Left cardiac atrium (tissue), 4 donors: ENCODE measurements around the gene BCL6B. TPM values are rescaled to one million over a fixed set of nuclear protein-coding genes. Genes with fewer than 3 reads are reported as not detected.
A peak's percentile ranks its signal among the peaks of the same experiment; 100 is the strongest.

Experiments used
- ATAC-seq, 2 donors: fragments of 200-7000 bp; cut with Tn5 transposase; one replicate each; pipeline ENCODE4 v1.9.1; 2020; ENCODE audit warnings: mild to moderate bottlenecking in 2 of 2, moderate library complexity in 2 of 2
- DNase-seq: peaks from one replicate; pipeline ENCODE4 v3.0.0-alpha.2; 2020
- intact Hi-C, 2 donors: fragments of 100-400 bp; cut with DNase I; formaldehyde crosslinking; loops; one replicate each; pipeline versions ENCODE4 v1.14.1 to v1.15.1; 2022 to 2023
- total RNA-seq, 2 donors: library from RNA; stranded (reverse); fragmentation: NEBNext Ultra II Directional; extraction: Animal tissue kit (Norgen Biotek cat#: 25700); gene quantifications; one replicate each; pipeline ENCODE4 v1.2.1, GENCODE V29; 2021
- donor health status: DM: no; HTN: yes; CAD: no.
- donor health status: DM: no; HTN: yes; CAD: no; lungs with severe emphysema.
- donor health status: DM: yes; HTN: yes; CAD: no.
- donor health status: Dilated cardiomyopathy.

Gene BCL6B
- total RNA-seq, 2 donors from 2014 or later = 14.1 to 19.8 TPM

DNA sequence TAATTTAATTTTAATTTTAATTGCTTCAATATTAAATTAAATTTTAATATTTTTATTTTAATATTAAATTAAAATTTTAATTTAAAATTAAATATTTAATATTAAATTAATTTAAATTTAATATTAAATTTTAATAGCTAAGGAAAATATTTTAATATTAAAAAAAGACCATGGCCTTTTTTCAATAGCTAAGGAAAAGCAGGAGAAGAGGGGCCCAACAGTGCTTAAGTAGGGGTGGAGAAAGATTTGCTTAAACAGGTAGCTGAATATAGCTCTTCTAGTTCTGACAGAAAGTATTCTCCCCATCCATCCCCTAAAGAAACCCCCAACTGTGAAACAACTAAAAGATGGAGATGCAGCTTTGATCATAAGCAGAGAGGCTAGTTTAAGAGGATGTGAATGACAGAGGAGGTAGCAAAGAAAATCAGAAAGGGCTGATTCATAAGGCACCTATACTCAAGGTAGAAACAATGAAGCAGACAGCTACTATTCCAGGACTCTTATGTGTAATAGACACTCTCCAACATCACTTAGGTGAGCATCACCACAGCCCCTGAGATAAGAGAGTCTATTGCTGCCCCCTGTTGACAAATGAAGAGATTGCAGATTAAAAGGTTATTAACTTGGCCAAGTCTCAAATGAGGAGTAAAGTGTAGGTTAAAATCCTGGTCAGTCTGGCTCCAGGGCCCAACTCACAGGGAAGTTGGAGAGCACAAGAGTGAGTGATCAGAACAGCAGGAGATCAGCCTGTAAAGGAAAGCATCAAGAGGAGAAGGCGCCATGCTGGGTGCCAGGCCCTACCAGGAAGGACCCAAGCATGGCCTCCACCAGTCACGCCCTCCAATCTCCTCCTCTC is 18.2 kb upstream of the BCL6B start:
- intact Hi-C loops = loop anchor here in 1 of 2 donors (5.0 kb wide), 1 partner anchor 92 kb away; no protein-coding TSS in a partner anchor
- no peak for DNase-seq
- peak; percentile 67 to 75 for ATAC-seq

GRCh38 chr17:7005716-7006115 is 17.1 kb upstream of the BCL6B start:
- intact Hi-C loops = no loop called here
- ATAC-seq = peak in 1 of 2 donors; percentile 11
- no peak for DNase-seq

- intact Hi-C loops = no loop called here
- ATAC-seq (no peak), DNase-seq (no peak)
These were observed 15.7 kb upstream of the BCL6B start for GRCh38 chr17:7007143-7007542.

DNA sequence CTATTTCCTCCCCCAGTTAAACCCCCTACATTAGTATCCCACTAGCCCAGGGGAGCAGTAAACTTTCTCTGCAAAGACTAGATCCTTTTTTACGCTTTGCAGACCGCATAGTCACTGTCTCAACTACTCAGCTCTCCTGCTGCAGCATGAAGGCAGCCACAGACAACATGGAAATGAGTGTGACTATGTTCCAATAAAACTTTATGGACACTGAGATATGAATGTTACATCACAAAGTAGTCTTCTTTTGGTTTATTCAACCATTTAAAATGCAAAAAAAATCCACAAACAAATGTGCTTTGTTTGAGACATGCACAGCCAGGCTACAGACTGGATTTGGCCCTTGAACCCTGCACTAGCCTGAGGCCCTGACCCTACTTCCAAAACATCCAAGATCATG is 12.3 kb upstream of the BCL6B start:
- no peak for DNase-seq
- intact Hi-C loops = no loop called here
- no peak for ATAC-seq

DNA sequence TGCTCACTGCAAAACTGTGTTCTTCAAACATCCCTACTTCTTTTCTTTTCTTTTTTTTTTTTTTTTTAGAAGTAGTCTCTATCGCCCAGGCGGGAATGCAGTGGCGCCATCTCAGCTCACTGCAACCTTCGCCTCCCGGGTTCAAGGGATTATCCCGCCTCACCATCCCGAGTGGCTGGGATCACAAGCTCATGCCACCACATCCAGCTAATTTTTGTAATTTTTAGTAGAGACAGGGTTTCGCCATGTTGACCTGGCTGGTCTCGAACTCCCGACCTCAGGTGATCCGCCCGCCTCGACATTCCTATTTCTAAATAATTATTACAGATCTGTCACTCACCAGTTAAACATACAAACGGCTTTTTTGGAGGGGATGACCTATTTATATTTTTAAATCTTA is 11.4 kb upstream of the BCL6B start:
- ATAC-seq = no peak
- no peak for DNase-seq
- intact Hi-C loops = no loop called here

- intact Hi-C loops = no loop called here
- DNase-seq (no peak), ATAC-seq (no peak)
These were observed 11.0 kb upstream of the BCL6B start for GRCh38 chr17:7011942-7012254.

- ATAC-seq = peak; percentile 90 to 92
- peak; percentile 99 for DNase-seq
- intact Hi-C loops = no loop called here
These were observed 8.4 kb upstream of the BCL6B start for GRCh38 chr17:7014261-7014994.

DNA sequence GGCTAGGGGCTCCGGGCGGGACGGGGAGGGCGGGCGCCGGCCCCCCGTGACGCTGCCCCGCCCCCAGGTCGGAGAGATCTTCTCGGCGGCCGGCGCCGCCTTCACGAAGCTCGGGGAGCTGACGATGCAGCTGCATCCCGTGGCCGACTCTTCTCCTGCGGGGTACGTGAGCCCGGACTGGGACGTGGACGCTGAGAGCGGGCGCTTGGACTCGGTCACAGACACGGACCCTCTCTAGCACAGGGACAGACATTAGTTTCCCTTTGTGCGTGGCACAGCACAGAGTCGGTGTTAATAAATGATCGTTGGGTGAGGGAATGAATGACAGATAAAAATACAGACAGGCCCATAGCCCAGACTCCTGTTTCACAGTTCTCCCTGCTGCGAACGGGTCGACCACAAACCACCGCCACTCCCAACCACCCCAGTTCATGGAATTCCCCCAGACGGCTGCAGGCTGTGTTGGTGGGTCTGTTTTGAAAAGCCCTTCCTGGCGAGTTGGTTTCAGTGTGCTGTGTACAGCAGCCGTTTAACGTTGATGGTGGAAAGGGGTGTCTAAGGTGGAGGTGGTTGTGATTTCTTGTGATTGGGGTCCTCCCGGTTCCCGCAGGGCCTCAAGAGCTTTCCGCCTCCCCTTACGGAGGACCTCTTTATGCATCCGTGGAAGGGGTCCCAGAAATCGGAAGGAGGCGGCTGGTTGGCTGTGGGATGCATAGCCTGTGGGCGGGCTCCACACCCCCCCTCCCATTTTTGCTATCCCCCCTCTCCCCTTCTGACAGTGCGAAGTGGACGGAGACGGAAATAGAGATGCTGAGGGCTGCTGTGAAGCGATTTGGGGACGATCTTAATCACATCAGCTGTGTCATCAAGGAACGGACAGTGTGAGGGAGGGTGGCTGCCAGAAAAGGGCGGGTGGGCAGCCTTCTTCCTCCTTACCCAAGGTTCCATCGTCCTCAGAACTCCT is 7.6 kb upstream of the BCL6B start:
- peak in 1 of 2 donors; percentile 83 for ATAC-seq
- intact Hi-C loops = no loop called here
- DNase-seq = no peak

DNA sequence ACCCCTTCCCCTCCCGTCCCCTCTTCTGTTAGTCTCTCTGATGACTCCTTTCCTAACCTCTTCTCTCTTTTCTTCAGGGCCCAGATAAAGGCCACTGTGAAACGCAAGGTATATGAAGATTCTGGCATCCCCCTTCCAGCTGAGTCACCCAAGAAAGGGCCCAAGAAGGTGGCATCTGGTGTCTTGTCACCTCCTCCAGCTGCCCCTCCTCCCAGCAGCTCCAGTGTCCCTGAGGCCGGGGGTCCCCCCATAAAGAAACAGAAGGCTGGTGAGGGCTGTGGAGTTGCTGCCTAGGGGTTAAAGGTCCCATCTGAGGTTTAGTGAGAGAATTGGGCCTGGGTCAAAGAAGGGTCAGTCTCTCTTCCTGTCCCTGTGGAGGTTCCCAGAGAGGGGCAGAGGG is 6.4 kb upstream of the BCL6B start:
- DNase-seq = no peak

GRCh38 chr17:7016886-7017826 is 5.7 kb upstream of the BCL6B start:
- ATAC-seq (no peak), DNase-seq (no peak)
- intact Hi-C loops = no loop called here

More for the DNA sequence above, 6.4 kb upstream of the BCL6B start:
- no peak for ATAC-seq
- intact Hi-C loops = no loop called here

DNA sequence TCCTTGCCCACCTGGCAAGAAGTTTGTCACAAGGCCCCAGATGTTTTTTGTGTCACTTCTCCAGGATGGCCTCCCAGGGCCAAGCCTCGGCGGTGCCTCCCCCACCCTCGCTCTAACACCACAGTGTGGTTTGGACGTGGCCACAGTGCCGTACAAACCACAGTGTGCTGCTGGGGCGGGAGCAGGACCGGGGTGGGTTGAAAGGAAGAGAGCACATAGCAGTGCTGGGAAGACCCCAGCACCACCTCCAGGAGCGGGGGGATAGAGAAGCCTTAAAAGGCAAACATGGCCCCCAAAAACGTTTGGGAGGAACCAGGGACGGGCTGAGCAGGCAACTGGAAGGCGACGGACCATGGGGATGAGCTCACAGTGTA is 5.0 kb upstream of the BCL6B start:
- DNase-seq = no peak
- intact Hi-C loops = no loop called here

DNA sequence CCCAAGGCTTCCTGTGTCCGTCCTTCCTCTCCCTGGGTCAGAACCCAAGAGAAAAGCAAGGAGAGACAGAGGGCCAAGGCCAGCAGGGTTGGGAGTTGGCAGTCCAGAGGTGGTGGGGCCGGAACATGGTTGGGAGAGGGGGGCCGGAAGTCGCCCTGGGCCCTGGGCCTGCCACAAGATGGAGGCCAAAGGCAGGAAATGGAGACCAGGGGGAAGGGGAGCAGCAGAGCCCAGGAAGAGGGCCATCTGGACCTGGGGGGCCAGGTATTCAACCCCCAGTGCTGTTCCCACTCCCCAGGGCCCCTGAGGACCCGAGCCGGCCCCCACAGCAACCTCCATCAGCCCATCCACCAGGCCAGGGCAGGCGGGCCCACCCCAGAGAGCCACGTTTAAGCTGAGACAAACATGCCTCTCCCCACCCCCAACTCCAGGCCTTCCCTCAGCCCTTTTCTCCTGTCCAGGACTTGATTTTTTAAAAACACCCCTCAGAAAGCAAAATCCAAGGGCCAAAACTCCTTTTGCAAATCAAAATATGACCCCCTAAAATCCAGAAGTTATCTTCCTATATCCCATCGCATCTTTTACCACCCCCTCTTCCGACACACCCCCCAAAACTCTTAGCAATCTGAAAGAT is 4.4 kb upstream of the BCL6B start:
- intact Hi-C loops = no loop called here
- ATAC-seq (no peak), DNase-seq (peak; percentile 71)

More for the DNA sequence above, 5.0 kb upstream of the BCL6B start:
- no peak for ATAC-seq

- no peak for DNase-seq
- no peak for ATAC-seq
- intact Hi-C loops = no loop called here
These were observed 3.5 kb upstream of the BCL6B start for GRCh38 chr17:7019367-7019766.

DNA sequence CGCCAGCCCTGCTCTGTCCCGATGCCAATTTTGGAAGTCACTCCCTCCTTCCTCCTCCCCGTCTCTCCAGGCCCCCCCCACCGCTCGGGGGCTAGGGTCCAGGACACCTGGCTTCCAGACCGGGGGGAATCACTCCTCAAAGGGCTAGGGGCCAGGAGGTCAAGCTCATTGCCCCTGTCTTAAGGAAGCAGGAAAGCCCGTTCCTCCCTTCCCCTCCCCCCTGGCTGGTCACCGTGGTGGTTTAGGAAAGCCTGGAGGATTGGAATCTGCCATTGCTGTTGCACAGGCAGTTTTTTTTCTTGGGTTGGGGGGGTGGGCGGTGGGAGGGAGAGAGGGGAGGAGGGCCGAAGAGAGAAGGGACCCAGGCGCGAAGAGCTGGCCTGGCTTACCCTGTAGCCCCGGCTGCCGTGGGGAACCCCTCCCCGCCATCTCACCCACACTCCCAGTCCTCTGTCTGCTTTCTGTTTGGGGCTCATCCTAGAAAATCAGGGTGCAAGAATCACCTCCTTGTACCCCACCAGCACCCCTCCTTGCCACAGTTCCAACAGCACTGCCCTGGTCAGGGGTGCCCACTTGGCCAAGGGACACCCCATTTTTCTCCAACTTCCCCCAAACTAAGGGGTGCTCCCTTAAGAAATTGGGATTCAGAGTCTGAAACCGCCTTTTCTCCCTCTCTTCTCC is 2.9 kb upstream of the BCL6B start:
- no peak for ATAC-seq
- intact Hi-C loops = no loop called here
- DNase-seq = peak; percentile 70

DNA sequence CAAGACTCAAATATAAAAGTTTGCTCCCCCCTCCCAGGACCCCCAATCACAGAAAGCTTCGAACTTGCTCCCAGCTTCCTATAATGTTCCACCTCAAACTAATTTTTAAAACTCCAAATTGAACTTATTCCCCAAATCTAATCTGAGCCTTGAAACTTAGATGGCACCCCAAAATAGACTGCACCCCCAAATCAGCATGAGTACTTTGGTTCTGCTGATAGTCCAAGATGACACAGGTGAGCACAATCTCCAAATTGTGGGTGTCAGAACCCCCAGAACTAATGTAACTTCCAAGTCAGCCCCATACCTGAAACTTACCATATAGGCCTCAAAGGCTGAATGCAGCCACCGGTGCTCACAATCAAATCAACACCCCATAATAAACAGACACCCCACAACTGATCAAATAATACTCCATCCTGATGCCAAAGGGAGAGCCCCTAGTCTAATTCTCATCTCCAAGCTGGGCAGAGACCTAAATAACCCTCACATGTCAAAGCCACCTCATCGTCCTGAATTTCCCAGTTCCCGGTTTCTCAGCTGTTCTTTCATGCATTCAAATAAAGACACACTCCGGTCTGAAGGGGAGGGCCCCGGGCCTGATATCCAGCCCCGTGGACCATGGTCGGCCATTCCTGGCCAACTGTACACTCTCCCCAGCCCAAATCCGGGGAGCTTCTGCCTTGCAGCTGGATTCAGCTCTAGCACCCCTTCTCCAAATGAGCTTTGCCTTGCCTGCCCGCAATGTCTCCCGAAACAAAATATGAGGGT is 1.8 kb upstream of the BCL6B start:
- DNase-seq = no peak

DNA sequence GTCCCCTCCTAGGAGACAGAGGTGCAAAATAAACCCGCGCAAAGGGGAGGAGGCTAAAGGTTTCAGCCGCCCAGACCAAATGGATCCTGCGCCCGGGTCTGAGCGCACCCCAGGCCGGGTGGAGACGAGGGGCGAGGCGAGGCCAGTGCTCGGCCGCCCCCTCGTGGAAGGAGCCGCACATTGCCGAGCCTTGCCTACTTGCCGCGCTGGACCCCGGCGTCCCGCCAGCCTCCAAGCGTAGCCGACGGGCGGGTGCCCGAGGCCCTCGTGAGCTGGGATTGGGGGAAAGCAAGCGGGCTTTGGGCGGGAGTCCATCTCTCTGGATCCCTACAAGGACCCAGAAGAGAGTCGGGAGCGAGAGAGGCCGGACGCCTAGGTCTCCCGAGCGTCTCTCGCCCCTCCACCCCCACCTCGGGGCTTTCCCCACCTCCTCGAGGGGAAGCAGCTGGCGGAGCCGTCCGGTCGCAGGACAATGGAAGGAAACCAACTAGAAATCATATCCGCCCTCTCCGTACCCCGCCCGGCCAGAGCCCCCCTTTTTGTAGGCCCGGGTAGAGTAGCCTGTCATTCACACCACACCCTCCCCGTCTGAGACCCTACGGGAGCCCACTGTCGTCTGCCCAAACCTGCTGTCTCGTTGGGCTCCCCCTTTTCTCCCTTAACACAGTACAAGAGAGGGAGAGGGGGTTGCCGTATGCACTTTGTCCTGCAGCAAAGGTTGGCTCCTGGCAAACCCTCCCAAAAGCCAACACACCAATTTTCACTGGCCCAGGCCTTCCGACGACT is 664 bp upstream of the BCL6B start:
- intact Hi-C loops = no loop called here
- DNase-seq (peak; percentile 87), ATAC-seq (peak; percentile 61 to 66)

More for the DNA sequence above, 1.8 kb upstream of the BCL6B start:
- intact Hi-C loops = no loop called here
- ATAC-seq = no peak
